Measurements from ENCODE around the gene PGK1.
"Not testable (repeated sequence)": the region's sequence is repeated elsewhere in the genome, so short reads cannot be mapped to it uniquely, and the experiment has no call there.

PGK1 gene

DNA sequence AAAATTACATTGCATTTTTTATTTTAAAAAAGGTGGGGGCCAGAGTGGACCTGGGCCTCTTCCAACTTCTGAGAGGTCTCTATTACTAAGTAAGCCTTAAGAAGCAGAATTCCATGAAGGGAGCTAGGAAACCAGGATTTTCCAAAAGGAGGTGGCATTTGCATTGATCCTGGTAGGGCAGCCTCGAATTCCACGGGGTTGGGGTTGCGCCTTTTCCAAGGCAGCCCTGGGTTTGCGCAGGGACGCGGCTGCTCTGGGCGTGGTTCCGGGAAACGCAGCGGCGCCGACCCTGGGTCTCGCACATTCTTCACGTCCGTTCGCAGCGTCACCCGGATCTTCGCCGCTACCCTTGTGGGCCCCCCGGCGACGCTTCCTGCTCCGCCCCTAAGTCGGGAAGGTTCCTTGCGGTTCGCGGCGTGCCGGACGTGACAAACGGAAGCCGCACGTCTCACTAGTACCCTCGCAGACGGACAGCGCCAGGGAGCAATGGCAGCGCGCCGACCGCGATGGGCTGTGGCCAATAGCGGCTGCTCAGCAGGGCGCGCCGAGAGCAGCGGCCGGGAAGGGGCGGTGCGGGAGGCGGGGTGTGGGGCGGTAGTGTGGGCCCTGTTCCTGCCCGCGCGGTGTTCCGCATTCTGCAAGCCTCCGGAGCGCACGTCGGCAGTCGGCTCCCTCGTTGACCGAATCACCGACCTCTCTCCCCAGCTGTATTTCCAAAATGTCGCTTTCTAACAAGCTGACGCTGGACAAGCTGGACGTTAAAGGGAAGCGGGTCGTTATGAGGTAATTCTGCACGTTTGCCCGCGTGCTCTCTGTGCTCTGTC is at the start of gene PGK1:
Gene PGK1 (plus strand): TSS at position 626 of the 824 bp plus-strand sequence. CDS start 93 bp downstream, at position 719.
- DNase-seq (ENCODE audit: low spot score) = peak; percentile 90

DNA sequence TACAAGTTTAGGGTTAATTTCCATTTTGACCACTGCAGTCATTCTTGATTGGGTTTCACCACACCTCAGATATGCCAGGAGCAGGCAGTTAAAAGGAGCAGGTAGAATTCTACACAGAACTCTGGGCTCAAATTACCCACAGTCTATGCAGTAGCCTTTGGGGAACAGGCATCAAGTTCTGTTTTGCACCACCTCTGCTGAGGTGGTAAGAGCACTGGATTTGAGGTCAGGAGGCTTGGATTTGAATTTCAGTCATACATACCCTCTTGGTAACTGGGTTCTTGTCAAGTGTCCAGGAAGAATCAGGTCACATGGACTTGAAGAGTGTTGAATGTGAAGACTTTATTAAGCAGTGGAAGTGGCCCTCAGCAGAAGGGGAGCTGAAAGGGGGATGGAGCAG is 40.4 kb upstream of the PGK1 start:
- no peak for DNase-seq (ENCODE audit: low spot score)

DNA sequence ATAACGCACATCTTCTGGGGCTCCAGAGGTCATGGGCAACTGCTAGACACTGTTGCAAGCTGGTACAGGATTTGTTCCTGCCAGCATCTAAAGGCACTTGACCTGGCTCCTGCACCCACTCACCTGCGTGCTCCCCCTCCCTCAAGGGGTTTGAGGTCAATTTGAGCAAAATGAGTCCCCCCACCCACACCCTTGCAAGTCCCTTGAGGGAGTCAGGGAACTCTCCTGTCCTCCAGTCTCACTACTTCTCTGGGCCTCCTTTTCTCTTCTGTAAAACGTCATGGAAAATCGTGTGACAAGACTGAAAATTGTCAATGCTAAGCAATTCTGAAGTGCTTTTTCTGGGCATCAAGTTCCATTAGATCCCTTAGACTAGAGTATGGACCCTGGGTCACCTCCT is 39.9 kb upstream of the PGK1 start:
- DNase-seq (ENCODE audit: low spot score) = no peak

DNA sequence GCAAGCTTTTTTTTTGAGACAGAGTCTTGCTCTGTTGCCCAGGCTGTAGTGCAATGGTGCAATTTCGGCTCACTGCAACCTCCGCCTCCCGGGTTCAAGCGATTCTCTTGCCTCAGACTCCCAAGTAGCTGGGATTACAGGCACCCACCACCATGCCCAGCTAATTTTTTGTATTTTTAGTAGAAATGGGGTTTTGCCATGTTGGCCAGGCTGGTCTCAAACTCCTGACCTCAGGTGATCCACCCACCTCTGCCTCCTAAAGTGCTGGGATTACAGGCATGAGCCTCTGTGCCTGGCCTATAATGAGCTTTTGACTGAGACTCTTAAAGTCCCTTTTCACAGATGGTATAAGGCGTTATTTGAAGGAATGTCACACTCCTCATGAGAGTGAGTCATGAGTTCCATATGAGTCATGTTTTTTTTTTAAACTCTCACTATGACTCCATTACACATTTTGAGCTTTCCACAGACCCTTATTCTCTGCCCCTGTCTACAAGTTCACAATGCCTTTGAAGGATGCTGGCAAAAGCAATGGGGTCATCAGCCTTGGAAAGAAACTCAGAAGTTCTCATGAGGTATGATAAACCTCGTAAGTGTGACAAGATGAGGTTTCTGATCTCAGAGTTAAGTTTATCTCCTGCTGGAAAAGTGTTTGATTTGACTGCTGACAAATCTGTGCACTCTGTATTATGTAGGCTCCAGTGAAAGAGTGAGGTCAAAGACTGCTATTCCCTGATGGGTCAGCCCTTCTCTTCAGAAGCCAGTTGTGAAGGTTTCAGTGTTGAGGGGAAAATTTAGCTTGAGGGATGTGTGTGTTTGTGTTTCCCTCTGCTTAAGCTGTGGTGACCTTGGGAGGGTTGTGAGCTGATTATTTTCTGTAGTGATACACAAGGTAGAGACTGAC is 39.1 kb upstream of the PGK1 start:
- DNase-seq (ENCODE audit: low spot score) = peak; percentile 49

DNA sequence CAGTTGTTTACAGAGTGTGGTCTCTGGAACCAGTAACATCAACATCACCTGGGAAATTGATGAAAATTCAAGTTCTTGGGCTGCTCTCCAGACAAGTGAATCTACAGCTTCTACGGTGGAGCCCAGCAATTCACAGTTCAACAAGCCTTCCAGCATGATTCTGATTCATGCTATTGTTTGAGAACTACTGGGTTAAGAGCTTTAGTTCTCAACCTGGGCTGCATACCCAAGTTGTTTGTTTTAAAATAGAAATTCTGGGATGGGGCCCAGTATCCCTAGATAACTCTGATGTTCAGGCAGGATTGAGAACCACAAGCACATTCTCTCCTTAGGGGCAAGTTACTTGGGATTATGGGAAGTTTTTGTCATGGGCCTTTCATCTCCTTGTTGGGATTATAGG is 37.9 kb upstream of the PGK1 start:
- no peak for DNase-seq (ENCODE audit: low spot score)

DNA sequence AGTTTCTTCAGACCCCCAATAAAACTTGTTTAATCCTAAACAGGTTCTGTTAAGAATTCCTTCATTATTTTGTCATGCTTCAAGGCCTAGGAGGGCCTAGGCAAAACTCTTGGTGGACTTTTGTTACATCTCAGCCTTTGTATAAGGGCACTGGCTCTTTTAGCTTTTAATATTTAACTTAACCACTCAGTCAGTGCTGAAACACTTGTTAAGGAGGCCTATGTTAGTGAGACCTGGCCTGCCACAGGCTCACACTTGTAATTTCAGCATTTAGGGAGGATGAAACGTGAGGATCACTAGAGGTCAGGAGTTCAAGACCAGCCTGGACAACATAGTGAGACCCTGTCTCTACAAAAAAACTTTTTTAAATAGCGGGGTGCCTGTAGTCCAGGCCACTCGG is 32.7 kb upstream of the PGK1 start:
- DNase-seq (ENCODE audit: low spot score) = no peak

DNA sequence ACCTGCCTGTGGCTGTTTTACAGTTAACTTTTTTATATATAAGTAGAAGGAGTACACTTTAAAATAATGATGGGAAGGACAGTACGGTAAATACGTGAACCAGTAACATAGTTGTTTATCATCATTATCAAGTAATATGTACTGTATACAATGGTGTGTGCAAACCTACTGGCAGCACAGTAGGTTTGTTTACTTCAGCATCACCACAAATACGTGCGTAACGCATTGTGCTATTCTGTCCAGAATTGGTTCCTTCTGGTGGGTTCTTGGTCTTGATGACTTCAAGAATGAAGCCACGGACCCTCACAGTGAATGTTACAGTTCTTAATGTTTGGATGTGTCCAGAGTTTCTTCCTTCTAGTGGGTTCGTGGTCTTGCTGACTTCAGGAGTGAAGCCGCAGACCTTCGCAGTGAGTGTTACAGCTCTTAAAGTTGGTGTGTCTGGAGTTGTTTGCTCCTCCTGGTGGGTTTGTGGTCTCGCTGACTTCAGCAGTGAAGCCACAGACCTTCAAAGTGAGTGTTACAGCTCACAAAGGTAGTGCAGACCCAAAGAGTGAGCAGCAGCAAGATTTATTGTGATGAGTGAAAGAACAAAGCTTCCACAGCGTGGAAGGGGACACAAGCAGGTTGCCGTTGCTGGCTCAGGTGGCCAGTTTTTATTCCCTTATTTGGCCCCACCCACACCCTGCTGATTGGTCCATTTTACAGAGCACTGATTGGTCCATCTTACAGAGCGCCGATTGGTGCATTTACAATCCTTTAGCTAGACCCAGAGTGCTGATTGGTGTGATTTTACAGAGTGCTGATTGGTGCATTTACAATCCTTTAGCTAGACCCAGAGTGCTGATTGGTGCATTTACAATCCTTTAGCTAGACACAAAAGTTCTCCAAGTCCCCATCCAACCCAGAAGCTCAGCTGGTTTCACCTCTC is 30.6 kb upstream of the PGK1 start:
- DNase-seq (ENCODE audit: low spot score) = not testable (repeated sequence)

DNA sequence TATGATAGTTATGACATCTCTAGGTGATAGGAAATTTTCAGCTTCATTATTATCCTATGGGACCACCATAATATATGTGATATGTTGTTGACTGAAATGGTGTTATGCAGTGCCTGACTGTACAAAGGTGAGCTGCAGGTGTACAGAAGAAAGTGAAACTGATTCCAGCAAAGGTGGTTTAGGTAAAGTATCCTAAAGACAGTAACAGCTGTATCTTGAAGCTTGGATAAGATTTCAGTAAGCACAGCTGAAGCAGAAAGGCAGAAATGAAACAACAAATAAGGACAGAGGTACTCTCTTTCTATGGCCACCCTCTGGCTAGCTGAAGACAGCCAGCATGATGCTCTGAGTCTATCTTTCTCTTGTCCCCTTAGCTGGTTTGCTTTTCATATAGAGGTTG is 30.0 kb upstream of the PGK1 start:
- DNase-seq (ENCODE audit: low spot score) = no peak

DNA sequence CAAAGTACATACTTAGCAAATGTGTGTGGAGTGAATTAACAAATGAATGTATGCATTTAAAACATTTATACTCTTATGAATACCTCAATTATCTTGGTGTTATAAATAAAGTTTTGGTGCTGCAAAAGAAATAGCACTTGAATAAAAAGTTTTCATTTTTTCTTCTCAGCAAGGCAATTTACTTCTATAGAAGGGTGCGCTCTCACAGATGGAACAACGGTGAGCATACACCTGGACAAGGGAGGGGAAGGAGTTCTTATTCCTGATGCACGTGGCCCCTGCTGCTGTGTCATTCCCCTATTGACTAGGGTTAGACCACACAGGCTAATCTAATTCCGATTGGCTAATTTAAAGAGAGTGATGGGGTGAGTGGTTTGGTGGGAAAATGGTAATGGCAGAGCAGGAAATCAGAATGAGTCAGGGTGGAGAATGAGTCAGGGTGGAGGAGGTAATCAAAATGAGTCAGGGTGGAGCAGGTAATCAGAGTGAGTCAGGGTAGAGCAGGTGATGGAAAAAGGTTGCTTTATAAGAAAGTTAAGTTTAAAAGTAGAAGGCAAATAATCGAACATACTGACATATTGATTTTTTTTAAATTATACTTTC is 28.2 kb upstream of the PGK1 start:
- no peak for DNase-seq (ENCODE audit: low spot score)

DNA sequence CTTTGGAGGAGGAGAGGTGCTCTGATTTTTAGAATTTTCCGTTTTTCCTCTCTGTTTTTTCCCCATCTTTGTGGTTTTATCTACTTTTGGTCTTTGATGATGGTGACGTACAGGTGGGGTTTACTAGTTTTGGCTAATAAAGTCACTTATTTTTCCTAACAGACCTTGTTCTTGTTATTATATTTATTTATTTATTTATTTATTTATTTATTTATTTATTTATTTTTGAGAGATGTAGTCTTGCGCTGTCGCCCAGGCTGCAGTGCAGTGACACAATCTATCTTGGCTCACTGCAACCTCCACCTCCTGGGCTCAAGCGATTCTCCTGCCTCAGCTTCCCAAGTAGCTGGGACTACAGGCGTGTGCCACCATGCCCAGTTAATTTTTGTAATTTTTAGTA is 22.6 kb upstream of the PGK1 start:
- not testable (repeated sequence) for DNase-seq (ENCODE audit: low spot score)

DNA sequence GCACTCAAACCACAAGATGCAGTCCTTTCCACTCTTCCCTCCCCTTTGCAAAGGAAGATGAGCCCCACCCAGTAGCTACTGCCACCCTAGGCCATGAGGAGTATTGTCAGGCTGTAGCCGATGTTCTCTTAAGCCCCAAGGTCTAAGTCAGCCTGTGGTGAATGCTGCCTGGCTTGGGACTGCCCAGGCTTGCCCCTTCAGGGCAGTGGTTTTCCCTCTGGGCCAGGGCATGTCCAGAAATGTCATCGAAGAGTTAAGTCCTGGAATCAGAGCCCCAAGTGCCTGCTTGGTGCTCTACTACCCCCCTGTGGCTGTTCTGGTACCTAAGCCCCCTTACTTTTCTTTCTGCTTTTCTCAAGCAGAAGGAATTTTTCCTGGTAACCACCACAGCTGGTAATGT is 11.8 kb upstream of the PGK1 start:
- peak; percentile 16 for DNase-seq (ENCODE audit: low spot score)

DNA sequence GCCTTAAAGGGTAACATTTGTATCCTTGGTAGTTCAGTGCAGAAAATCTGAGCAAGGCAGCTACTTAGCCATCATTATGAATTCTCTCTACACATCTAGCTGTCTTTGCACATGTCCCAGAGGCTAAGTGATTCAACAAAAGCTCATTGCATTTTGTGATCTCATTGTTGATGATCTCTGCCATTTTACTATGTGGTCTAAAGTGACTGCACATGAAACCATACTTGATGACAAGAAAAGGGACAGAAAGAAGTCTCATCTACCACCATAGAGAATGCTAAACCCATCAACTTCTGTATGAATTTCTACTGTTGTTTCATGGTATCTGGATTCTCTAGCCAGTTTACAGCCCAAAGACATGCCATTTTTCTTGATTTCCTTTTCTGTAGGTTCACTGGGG is 5.9 kb upstream of the PGK1 start:
- DNase-seq (ENCODE audit: low spot score) = no peak

DNA sequence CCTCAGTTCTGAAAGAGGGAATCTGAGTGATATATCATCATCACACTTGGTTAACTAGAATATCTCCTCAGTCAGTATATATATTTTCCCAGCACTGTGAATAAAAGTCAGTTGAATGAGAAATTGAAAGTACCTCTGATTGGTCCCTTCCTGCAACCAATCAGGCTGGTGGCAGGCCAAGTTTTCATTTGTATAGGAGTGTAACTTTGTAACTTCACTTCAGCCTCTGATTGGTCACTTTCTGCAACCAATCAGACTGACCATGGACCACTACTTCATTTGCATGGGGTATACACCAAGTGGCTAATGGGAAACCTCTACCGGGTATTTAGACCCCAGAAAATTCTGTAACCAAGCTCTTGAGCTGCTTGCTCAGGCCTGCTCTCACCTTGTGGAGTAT is 2.0 kb upstream of the PGK1 start:
- no peak for DNase-seq (ENCODE audit: low spot score)

DNA sequence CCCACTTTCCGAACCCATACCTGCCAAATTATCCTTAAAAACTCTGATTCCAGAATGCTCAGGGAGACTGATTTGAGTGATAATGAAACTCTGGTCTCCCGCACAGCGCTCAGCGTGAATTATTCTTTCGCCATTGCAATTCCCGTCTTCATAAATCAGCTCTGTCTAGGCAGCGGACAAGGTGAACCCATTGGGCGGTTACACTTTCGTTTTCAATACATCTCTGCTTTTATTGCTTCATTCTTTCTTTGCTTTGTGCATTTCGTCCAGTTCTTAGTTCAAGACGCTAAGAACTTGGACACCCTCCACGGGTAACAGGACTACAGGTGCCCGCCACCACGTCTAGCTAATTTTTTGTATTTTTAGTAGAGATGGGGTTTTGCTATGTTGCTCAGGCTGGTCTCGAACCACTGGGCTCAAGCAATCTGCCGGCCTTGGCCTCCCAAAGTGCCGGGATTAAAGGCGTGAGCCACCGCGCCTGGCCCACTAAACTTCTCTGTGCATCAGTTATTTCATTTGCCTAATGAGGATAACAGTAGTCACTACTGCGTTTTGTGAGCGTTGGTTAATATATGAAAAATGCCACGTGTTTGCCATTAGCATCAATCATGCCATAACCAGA is 936 bp upstream of the PGK1 start:
- no peak for DNase-seq (ENCODE audit: low spot score)

DNA sequence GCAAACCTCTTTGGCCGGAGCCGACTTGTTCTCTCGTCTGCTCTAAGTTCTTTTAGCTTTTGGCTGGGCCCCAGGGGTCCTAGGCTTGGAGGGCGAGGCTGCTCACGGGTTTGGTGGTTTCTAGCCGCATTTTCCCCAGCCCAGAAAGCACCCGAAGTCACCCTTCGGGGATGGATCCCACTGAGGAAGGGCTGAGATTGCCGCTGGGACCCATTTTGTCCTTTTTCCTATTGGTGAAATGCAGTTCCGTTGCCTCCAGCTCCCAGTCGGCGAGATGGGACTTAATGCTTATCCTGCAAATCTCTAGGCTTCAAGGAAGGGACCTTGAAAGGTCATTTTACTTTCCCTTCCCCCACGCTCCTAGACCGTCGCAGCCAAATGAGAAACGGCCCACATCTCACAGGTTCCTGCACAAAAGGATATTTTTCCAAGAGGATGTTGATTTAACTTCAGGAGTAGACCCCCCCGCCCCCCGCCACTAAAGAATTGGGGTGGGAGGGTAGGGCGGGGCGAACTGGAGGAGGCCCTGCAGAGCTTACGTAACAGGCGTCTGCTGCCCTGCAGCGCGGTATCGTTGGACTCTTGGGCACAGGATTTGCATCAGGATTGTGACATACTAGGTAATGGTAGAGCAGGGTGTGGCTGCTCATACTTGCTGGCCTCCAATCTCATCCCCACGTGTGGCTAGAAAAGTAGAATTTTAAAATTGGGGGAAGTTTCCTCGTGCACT is 564 bp downstream of the PGK1 start:
- peak; percentile 40 for DNase-seq (ENCODE audit: low spot score)

DNA sequence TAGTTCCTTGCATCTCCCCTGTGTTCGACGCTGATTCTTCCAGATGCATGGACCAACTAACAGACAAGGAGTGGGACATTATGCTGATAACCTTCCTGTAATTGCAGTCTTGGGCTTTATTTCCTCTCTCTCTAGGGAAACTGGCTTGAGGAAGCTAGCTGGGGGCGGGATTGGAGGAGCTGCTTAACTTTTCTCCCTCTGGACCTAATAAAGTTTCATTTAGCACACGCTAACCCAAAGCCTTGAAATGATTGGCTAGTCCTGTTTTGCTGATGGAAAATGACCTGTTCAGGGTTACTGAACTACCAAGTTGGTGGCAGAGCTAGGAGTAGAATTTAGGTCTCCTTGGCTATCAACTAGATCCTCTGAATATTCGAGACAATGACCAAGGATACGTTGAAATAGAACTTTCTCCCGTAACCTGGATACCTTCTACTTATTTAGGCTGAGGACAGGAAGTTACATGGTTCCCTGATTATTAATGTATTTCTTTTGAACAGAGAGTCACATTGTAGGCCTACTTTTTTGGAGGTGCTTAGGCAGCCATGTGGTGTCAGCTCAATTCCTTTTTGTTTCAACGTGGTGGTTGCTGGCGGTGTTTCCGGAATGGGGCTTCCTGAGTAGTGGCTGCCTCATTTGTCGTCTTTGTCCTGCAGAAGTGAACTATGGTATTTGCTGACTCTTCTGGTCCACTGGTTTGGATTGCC is 2.0 kb downstream of the PGK1 start:
- no peak for DNase-seq (ENCODE audit: low spot score)

DNA sequence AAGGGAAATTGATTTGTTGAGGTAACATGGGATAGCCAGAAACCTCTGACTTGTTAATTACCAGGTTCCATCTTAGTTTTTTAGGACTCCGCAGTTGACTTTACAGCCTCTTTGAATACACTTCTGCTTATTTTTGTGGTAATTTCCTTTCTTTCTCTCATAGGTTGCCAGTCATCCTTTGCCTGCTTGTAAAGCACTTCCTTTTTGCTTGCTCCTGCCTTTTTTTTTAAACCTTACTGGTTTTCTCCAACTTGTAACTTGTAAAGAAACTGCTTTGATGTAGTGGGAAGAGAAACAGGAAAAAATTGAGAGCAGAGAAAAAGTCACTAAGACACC is 2.6 kb downstream of the PGK1 start:
- no peak for DNase-seq (ENCODE audit: low spot score)

DNA sequence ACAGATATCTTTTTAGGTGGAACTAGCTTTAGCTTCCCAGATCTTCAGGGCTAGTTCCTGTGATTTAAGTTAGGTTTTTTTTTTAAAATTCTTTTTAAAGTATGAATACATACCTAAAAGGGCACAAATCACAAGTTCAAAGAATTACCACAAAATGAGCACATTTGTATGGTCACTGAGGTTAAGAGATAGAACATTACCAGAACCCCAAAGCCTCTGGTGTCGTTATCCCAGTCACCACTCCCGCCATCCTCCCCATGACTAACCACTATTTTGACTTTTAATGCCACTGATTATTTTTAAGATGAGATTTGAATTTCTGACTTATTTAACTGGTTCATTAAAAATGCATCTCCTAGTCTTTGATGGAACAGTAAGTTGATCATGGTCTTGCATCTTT is 5.4 kb downstream of the PGK1 start:
- DNase-seq (ENCODE audit: low spot score) = no peak

DNA sequence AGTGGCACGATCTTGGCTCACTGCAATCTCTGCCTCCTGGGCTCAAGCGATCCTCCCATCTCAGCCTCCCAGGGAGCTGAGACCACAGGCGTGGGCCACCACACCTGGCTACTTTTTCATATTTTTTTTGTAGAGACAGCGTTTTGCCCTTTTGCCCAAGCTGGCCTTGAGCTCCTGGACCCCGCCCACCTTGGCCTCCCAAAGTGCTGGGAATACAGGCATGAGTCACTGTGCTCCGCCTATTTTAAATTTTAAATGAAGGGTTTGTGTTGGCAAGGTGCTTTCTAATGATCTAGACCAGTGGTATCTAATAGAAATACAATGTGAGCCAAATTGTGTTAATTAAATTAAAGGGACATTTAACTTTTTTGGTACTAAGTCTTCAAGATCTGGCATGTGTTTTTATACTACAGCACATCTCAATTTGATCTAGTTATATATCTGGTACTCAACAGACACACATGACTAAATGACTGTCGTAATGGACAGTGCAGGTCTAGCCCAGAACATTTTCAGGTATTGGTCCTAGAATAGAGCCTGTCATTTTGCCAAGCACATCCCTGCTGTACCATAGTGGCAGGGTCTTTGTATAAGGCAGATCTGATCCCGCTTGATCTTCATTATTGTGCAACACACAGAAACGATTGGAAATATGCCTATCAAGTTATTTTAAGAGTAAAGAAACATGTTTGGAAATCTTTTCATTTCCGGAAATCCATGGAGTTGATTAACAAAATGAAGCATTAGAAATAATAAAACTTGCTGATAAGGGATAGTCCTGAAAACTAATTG is 7.3 kb downstream of the PGK1 start:
- no peak for DNase-seq (ENCODE audit: low spot score)

All from LoVo (cell line).